Thyroid gland (tissue), 4 donors: ENCODE results near the gene CCL27.

Experiments used
- CTCF ChIP-seq, 6 experiments: fragments of 200-600 bp in 3 of 6; fragments of 450-650 bp in 3 of 6; sonication (generic) in 3 of 6; IDR thresholded peaks; one replicate each; pipeline ENCODE4 v1.5.1; 2016 to 2019; ENCODE audit warnings: antibody characterized with exemption in 6 of 6, mild to moderate bottlenecking in 2 of 6, inconsistent platforms in 1 of 6, moderate library complexity in 1 of 6
- POLR2A ChIP-seq, 2 donors: fragments of 450-650 bp; IDR thresholded peaks; one replicate each; pipeline ENCODE4 v1.6.1; 2017; ENCODE audit warnings: antibody characterized with exemption in 2 of 2, mild to moderate bottlenecking in 2 of 2, moderate library complexity in 1 of 2

DNA sequence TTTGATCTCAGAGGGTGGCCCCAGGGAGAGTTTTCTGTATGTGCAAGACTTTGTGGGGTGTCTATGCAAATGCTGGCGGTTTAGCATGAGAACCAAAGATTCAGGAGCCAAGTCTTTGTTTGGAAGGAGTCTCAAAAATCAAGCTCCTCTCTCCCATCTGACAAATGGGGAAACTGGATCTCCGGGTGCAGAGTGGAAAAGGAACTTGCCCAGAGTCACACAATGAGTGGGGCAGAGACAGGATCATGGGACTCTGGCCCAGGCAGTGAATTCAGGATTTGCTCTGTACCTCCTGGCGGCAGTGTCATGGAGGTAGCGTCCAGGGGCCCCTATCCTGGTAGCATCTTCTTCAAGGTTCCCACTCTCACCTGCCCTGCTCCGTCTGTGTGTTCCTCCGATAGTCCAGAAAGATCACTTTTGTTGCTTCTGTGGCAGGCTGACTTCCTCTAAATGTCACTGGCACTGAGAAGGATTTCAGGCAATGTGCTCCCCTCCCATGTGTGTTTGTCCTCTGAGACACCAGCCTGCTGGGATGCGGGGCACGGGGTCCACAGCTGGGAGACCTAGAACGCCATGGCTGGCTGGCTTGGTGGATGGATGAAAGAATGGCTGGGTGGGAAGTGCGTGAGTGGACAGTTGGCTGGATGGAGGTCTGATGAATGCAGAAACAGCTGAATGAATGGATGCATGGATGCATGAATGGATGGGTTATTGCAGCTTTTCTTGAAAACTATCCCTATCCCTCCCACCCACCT is 25.0 kb upstream of the CCL27 start:
- TF ChIP-seq POLR2A (IDR thresholded peaks at IDR 0.05) (no peak), CTCF (IDR thresholded peaks at IDR 0.05) (no peak)
